ENCODE data around the gene DNM3.

The DNM3 gene

DNA sequence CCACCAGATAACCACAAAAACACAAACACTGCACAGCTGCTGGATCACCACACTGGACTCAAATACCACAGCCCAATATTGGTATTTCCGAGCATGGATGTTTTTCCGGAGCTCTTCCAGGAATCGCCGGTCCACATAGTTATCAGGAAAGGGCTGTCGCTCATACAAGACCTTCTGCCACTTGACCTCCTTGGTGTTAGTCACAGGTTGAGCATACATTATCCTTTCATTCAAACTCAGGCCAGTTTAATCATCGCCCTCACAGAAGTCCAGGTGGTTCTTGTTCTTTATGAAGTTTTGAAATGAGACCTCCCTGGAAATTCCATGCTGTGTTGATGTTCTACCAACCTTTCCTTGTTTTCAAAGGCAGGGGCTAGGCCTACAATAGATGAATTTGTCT is 601.1 kb downstream of the DNM3 start:
- no peak overlapping the region for H3K27ac Mint-ChIP-seq
- H3K9me3 Mint-ChIP-seq = no peaks in the 10 kb centered on the region
- H3K4me3 Mint-ChIP-seq = peak overlapping the region; percentile 91
- no peaks in the 10 kb centered on the region for H3K27me3 Mint-ChIP-seq
- H3K36me3 Mint-ChIP-seq (ENCODE audit: low read depth) = peaks cover 34% of the 10 kb centered on the region
- peaks cover 43% of the 10 kb centered on the region for H3K4me1 Mint-ChIP-seq (ENCODE audit: low read depth)

DNA sequence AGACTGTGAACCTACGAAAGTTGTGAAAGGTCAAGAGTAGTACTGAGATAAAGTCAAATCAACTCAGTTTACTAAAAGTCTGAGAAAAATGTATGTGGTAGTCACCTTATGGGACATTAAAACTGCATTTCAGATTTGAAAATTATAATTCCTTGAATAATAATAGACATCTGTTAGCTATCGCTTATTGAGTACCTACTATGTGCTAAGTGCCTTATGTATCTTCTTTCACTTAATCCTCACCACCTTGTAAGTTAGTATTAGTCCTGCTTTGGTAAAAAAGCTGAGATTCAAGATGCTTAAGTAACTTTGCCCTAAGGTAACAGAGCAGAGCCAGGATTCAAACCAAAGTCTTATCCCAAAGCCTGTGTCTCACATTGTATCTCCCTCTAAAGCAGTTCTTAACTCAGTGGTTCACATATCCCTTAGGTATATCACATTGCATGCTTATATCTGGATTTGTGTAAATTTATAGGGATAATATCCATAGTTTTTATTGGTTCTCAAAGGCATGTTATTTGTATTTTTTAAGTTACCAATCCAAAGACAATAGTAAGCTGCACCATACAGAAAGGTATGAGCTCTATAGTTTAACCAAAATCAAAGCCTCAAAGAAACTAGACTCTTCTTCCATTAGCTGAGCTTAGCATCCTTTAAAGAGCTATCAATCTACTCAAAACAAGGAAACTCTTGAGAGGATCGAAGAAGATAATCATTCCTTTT is 601.7 kb downstream of the DNM3 start:
- Mint-ChIP-seq H3K36me3 (ENCODE audit: low read depth) (peaks cover 33% of the 10 kb centered on the region), H3K27me3 (no peaks in the 10 kb centered on the region), H3K4me1 (ENCODE audit: low read depth) (peaks cover 43% of the 10 kb centered on the region), H3K9me3 (no peaks in the 10 kb centered on the region), H3K4me3 (peak overlapping the region; percentile 91), H3K27ac (peak overlapping the region; percentile 93)

DNA sequence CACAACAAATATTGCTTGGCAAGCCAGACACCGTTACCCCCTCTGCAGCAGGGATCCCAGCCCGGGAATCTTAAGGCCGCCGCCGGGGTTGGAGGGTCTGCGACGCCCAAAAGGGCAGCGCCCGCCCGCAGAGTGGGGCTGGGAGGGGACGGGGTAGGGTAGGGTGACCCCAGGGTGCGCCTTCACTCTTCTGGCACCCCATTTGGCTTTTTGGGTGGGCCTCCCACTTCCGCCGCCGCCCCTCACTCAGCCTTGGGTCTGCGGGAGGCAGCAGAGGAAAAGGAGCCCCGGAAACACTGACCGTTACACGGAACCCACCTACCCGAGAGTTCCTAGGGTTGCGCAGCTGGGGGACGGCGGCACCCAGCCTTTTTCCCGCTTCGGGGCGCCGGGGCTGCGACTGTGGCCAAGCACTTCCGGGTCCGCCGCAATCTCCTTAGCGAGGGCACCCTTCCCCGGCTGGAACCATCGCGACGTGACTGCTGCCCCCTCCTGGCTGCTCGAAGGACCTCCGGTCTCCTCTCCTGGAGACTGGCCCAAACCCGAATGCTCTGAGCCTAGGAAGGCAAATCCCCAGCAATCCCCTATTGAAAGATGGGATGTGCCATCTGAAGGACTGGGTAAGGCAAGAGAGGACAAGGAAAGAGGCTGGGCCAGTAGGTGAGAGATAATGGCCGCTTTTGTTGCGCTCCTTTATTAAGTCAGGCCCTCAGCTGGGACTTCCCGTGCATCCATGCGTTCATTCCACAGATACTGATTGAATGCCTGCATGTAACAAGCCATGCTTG is 602.6 kb downstream of the DNM3 start, which contains the start of gene PIGC:
Gene PIGC, minus strand, starts transcription at position 404 of the 788 bp plus-strand sequence. CDS start 1,447 bp downstream, outside the sequence.
- Mint-ChIP-seq H3K4me3 (peak within 1 kb of the TSS; percentile 91), H3K9me3 (no peaks in the 10 kb centered on the region), H3K4me1 (ENCODE audit: low read depth) (peaks cover 43% of the 10 kb centered on the region), H3K27ac (peak within 1 kb of the TSS; percentile 93), H3K36me3 (ENCODE audit: low read depth) (peaks cover 26% of the 10 kb centered on the region), H3K27me3 (no peaks in the 10 kb centered on the region)

GRCh38 chr1:172446547-172446946 is 605.2 kb downstream of the DNM3 start:
- H3K27me3 Mint-ChIP-seq = no peaks in the 10 kb centered on the region
- peaks cover 46% of the 10 kb centered on the region for H3K4me1 Mint-ChIP-seq (ENCODE audit: low read depth)
- no peak overlapping the region for H3K4me3 Mint-ChIP-seq
- H3K36me3 Mint-ChIP-seq (ENCODE audit: low read depth) = peaks cover 11% of the 10 kb centered on the region
- H3K27ac Mint-ChIP-seq = no peak overlapping the region
- no peaks in the 10 kb centered on the region for H3K9me3 Mint-ChIP-seq

DNA sequence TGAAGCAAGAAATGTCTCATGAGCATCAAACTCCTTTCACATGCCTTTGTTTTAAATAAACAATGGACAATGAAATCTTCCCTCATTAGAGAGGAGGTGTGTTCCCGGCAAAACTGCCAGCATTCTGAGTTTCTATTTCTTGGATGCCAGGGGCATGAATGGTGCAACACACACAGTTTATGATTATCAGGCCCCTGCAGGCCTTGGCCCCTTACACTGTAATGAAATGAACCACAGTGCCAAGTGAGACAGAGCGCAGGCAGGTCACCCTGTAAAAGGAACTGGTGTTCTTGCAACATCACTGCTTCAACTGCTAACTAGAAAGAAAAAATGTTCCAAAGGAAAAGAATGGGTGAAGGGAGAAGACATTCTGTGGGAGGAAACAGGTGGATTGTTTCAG is 606.3 kb downstream of the DNM3 start:
- H3K4me1 Mint-ChIP-seq (ENCODE audit: low read depth) = peaks cover 35% of the 10 kb centered on the region
- no peak overlapping the region for H3K4me3 Mint-ChIP-seq

GRCh38 chr1:172448995-172449584 is 607.8 kb downstream of the DNM3 start:
- Mint-ChIP-seq H3K36me3 (ENCODE audit: low read depth) (no peaks in the 10 kb centered on the region), H3K9me3 (no peaks in the 10 kb centered on the region), H3K4me3 (no peak overlapping the region), H3K27ac (no peak overlapping the region), H3K4me1 (ENCODE audit: low read depth) (peaks cover 26% of the 10 kb centered on the region), H3K27me3 (no peaks in the 10 kb centered on the region)

More for the DNA sequence above, 606.3 kb downstream of the DNM3 start:
- H3K36me3 Mint-ChIP-seq (ENCODE audit: low read depth) = peaks cover under 1% of the 10 kb centered on the region
- H3K27me3 Mint-ChIP-seq = no peaks in the 10 kb centered on the region
- no peaks in the 10 kb centered on the region for H3K9me3 Mint-ChIP-seq
- H3K27ac Mint-ChIP-seq = no peak overlapping the region

DNA sequence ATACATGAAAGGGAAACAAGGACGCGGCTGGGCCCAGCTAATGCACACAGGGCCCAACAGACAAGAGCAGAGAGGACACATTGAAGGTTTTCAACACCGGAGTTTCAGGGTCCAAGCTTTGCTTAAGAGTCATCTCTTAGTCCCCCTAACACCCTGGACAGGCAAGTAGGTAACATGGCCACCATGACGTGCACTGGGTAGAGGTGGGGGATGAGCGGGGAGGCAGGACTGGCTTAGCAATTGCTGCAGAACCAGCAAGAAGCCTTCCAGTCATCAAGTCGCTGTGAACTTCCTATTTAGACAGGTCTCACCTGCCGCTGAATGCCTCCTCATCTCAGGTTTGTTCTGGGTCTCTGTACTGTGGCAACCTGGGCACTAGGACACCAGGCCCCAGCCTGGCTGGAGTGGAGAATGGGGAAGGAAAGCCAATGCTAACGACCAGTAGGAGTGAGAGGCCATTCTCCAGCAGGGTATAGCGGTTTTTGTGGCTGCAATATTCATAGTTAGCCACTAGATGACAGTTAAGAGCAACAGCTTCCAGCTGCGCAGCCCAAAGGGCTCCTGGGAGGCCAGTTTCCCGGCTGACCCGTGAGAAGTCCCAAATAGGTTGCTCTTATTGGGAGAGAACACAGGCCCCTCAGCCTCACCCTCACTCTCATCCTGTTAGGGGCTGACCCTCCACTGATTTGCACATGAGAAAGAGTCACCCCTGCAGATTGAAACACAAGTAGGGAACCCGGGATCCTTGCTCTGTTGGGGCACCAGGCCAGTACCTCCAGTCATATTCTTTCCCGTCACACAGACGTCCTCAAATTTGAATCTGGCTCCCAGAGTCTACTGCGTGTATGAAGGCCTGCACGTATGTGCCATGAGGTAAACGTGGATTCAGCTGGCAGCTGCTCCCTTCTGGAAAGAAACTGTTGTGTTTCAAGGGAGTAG is 608.6 kb downstream of the DNM3 start:
- Mint-ChIP-seq H3K4me3 (no peak overlapping the region), H3K27me3 (no peaks in the 10 kb centered on the region), H3K36me3 (ENCODE audit: low read depth) (no peaks in the 10 kb centered on the region), H3K9me3 (no peaks in the 10 kb centered on the region), H3K4me1 (ENCODE audit: low read depth) (peaks cover 21% of the 10 kb centered on the region), H3K27ac (no peak overlapping the region)

GRCh38 chr1:172450524-172450885 is 609.2 kb downstream of the DNM3 start:
- no peaks in the 10 kb centered on the region for H3K27me3 Mint-ChIP-seq
- no peaks in the 10 kb centered on the region for H3K9me3 Mint-ChIP-seq
- H3K4me1 Mint-ChIP-seq (ENCODE audit: low read depth) = peaks cover 21% of the 10 kb centered on the region
- no peak overlapping the region for H3K4me3 Mint-ChIP-seq
- no peaks in the 10 kb centered on the region for H3K36me3 Mint-ChIP-seq (ENCODE audit: low read depth)
- no peak overlapping the region for H3K27ac Mint-ChIP-seq

- Mint-ChIP-seq H3K4me3 (no peak overlapping the region), H3K27ac (no peak overlapping the region), H3K36me3 (ENCODE audit: low read depth) (no peaks in the 10 kb centered on the region), H3K9me3 (no peaks in the 10 kb centered on the region), H3K4me1 (ENCODE audit: low read depth) (peaks cover 21% of the 10 kb centered on the region), H3K27me3 (no peaks in the 10 kb centered on the region)
These were observed 609.7 kb downstream of the DNM3 start for GRCh38 chr1:172451002-172451443.

DNA sequence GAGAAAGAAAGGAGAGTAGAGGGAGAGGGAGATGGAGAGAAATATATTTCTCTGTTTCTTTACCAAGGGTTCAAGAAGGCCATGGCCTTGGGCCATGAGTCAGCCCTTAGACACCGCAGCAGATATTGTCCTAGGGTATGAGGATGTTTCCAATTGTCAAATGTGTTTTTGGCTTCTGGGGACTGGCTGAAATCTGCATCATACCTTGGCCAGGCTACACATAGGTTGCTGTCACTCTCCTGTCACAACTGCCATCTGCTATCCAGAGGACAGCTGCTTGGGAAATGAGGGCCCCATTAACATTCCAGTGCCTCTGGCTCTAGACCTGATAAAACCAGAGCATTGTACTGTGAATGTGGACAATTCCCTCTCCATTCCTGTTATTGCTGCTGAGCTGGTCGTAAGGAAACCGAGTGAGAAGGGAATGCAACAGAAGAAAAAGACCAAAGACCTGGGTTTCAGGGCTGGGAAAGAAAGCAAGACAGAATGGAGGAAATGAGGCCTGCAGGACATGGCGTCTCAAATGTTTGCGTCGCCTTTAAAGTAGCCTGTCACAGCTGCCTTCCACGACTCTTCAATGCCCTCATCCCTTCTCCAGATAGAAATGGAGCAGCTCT is 611.3 kb downstream of the DNM3 start:
- Mint-ChIP-seq H3K27me3 (no peaks in the 10 kb centered on the region), H3K27ac (no peak overlapping the region), H3K36me3 (ENCODE audit: low read depth) (no peaks in the 10 kb centered on the region), H3K9me3 (no peaks in the 10 kb centered on the region), H3K4me1 (ENCODE audit: low read depth) (peaks cover 21% of the 10 kb centered on the region), H3K4me3 (no peak overlapping the region)

- no peaks in the 10 kb centered on the region for H3K27me3 Mint-ChIP-seq
These were observed 611.9 kb downstream of the DNM3 start for GRCh38 chr1:172453153-172453545.

DNA sequence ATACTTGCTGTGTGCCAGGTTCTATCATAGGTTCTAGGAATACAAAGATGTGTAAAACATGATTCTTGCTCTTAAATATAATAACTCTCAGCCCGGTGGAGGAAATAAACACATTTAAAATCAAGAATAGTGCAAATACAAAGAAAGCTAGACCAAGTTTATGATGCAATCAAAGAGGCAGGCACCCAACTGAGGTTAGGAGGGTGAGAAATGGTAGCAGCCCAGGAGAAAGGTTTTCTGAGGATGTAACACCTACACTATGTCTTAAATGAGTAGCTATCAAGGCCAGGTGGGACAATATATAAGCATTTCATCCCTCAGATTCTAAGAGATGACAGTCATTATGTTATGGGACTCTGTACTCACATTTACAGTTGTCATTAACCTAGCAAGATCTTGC is 612.3 kb downstream of the DNM3 start:
- peaks cover 21% of the 10 kb centered on the region for H3K4me1 Mint-ChIP-seq (ENCODE audit: low read depth)
- no peaks in the 10 kb centered on the region for H3K9me3 Mint-ChIP-seq
- no peak overlapping the region for H3K4me3 Mint-ChIP-seq
- no peaks in the 10 kb centered on the region for H3K36me3 Mint-ChIP-seq (ENCODE audit: low read depth)
- H3K27ac Mint-ChIP-seq = no peak overlapping the region
- no peaks in the 10 kb centered on the region for H3K27me3 Mint-ChIP-seq

More at GRCh38 chr1:172453153-172453545, 611.9 kb downstream of the DNM3 start:
- peaks cover 21% of the 10 kb centered on the region for H3K4me1 Mint-ChIP-seq (ENCODE audit: low read depth)
- H3K9me3 Mint-ChIP-seq = no peaks in the 10 kb centered on the region
- no peaks in the 10 kb centered on the region for H3K36me3 Mint-ChIP-seq (ENCODE audit: low read depth)
- H3K4me3 Mint-ChIP-seq = no peak overlapping the region
- no peak overlapping the region for H3K27ac Mint-ChIP-seq

- Mint-ChIP-seq H3K36me3 (ENCODE audit: low read depth) (no peaks in the 10 kb centered on the region), H3K9me3 (no peaks in the 10 kb centered on the region), H3K4me1 (ENCODE audit: low read depth) (peaks cover 9% of the 10 kb centered on the region), H3K27me3 (no peaks in the 10 kb centered on the region), H3K27ac (no peak overlapping the region), H3K4me3 (no peak overlapping the region)
These were observed 614.2 kb downstream of the DNM3 start for GRCh38 chr1:172455451-172455850.

DNA sequence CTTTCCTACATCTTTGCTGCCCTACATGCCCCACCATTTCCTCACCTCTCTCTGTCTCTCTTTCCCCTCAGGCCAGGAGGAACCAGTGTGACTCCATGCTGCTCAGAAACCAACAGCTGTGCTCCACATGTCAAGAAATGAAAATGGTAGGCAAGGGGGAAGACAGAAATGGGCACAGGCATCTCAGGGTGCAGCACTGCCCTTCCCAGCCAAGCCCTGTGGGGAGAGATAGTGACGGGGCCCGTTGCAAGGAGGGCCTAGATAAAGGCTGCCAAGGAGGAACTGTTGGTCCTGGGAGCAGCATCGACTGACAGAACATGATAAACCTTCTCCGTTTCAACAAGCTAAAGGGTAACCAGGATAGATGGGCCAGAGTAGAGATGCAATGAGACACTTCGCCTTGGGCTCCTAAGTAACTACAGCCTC is 615.1 kb downstream of the DNM3 start:
- H3K36me3 Mint-ChIP-seq (ENCODE audit: low read depth) = no peaks in the 10 kb centered on the region
- H3K4me1 Mint-ChIP-seq (ENCODE audit: low read depth) = no peaks in the 10 kb centered on the region
- no peaks in the 10 kb centered on the region for H3K27me3 Mint-ChIP-seq
- no peak overlapping the region for H3K27ac Mint-ChIP-seq
- no peak overlapping the region for H3K4me3 Mint-ChIP-seq
- H3K9me3 Mint-ChIP-seq = no peaks in the 10 kb centered on the region
